Right cardiac atrium (tissue), 5 donors: ENCODE measurements around the gene PPFIBP1. TPM values are rescaled to one million over a fixed set of nuclear protein-coding genes. Genes with fewer than 3 reads are reported as not detected.

ENCODE experiments used
- polyA plus RNA-seq: library from polyadenylated mRNA; stranded (reverse); fragments of 200-250 nt; gene quantifications from one replicate; pipeline ENCODE4 v1.2.3, GENCODE V29; 2013
- total RNA-seq, 4 donors: library from RNA; stranded (reverse); fragmentation: NEBNext Ultra II Directional; extraction: Animal tissue kit (Norgen Biotek cat#: 25700); gene quantifications; one replicate each; pipeline ENCODE4 v1.2.1, GENCODE V29; 2021
- donor health status: healthy with polysubstance abuse.
- donor health status: DM: no; HTN: yes; CAD: no.
- donor health status: DM: no; HTN: no; CAD: no.
- donor health status: DM: no; HTN: yes; CAD: no; lungs with severe emphysema.
- donor health status: DM: yes; HTN: yes; CAD: no.

PPFIBP1 gene
- total and polyA plus RNA-seq, 5 donors: 26.4 to 176 (median 88.7) TPM

Other genes starting within 250 kb of the PPFIBP1 start
- gene BMAL2, start 191.4 kb upstream of the PPFIBP1 start, total RNA-seq: 1 to 10 TPM in 3 of 4 donors, under 1 TPM in 1; 0.85 to 2.9 (median 2.3) TPM
- 0.36 TPM for gene BMAL2, start 191.4 kb upstream of the PPFIBP1 start, polyA plus RNA-seq
- under 1 TPM in 1 of 4 donors, not detected in 3; 0.28 TPM for gene SMCO2, start 77.5 kb upstream of the PPFIBP1 start, total RNA-seq
- 0.14 TPM for gene SMCO2, start 77.5 kb upstream of the PPFIBP1 start, polyA plus RNA-seq
- 1 to 10 TPM; 1.3 to 3.6 (median 2.0) TPM for gene REP15, start 172.2 kb downstream of the PPFIBP1 start, total RNA-seq
- 2.6 TPM for gene REP15, start 172.2 kb downstream of the PPFIBP1 start, polyA plus RNA-seq
- gene MRPS35, start 186.6 kb downstream of the PPFIBP1 start, total RNA-seq: 10 to 100 TPM; 41.7 to 49.5 (median 45.9) TPM
- gene MRPS35, start 186.6 kb downstream of the PPFIBP1 start, polyA plus RNA-seq: 44.0 TPM